ENCODE measurements around the gene REP15. TPM values are rescaled to one million over a fixed set of nuclear protein-coding genes. Genes with fewer than 3 reads are reported as not detected.

Gene REP15
- total and polyA plus RNA-seq, 4 donors = 0.58 to 2.1 (median 1.0) TPM

DNA sequence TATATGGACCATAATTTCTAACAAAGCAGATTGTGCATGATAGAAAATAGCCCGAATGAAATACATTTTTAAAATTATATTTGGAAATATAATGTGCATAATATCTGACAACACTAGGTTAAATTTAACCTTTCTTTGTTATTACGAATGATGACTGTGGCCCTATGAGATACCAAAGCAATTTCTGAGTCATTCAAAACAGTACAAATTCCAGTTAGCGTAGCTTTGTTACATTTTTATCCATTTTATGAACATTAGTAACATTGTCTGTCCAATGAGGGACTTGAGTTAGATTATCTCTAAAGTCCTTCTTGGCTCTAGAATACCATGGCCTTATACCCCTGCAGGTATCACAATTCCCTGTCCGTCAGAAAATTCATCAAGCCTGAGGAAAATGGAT lies 39.0 kb upstream of the REP15 start:
- H3K36me3 ChIP-seq (ENCODE audit: control insufficient read depth in 4 of 4, insufficient read depth in 3 of 4, low read depth in 1 of 4, low read length in 3 of 4) = peaks cover 2 to 35% (median 13%) of the 10 kb centered on the region in 4 donors

More for the DNA sequence above, 39.0 kb upstream of the REP15 start:
- H3K4me1 ChIP-seq (ENCODE audit: control insufficient read depth in 4 of 4, insufficient read depth in 4 of 4, low read length in 3 of 4) = peaks cover 0 to 6% (median 4%) of the 10 kb centered on the region in 4 donors
- DNase-seq (ENCODE audit: low spot score) = no peak
- H3K27me3 ChIP-seq (ENCODE audit: control insufficient read depth in 4 of 4, insufficient read depth in 4 of 4, low read length in 3 of 4) = no peaks in the 10 kb centered on the region
- no peak overlapping the region for H3K9ac ChIP-seq (ENCODE audit: low read depth in 1 of 2, low read length in 2 of 2)
- 95% methylated on average over 4 of the region's 4 CpGs for WGBS
- no peak overlapping the region for H3K4me3 ChIP-seq (ENCODE audit: low read depth in 1 of 3, low read length in 3 of 3)
- H3K9me3 ChIP-seq (ENCODE audit: control insufficient read depth in 4 of 4, low read length in 3 of 4) = no peaks in the 10 kb centered on the region
- no peak overlapping the region for H3K27ac ChIP-seq (ENCODE audit: low read depth in 1 of 2, low read length in 2 of 2)
- TF ChIP-seq, protein P1, sequence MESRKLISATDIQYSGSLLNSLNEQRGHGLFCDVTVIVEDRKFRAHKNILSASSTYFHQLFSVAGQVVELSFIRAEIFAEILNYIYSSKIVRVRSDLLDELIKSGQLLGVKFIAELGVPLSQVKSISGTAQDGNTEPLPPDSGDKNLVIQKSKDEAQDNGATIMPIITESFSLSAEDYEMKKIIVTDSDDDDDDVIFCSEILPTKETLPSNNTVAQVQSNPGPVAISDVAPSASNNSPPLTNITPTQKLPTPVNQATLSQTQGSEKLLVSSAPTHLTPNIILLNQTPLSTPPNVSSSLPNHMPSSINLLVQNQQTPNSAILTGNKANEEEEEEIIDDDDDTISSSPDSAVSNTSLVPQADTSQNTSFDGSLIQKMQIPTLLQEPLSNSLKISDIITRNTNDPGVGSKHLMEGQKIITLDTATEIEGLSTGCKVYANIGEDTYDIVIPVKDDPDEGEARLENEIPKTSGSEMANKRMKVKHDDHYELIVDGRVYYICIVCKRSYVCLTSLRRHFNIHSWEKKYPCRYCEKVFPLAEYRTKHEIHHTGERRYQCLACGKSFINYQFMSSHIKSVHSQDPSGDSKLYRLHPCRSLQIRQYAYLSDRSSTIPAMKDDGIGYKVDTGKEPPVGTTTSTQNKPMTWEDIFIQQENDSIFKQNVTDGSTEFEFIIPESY (IDR thresholded peaks at IDR 0.05) = no peak
- TF ChIP-seq MAX (IDR thresholded peaks at IDR 0.05) (no peak), HNF4A (conservative IDR thresholded peaks at IDR 0.05) (no peak), REST (IDR thresholded peaks at IDR 0.05) (no peak), FOXA1 (IDR thresholded peaks at IDR 0.05) (no peak), EGR1 (IDR thresholded peaks at IDR 0.05; ENCODE audit: low read depth in 2 of 2) (no peak), NR2F2 (IDR thresholded peaks at IDR 0.05) (no peak), RAD21 (IDR thresholded peaks at IDR 0.05) (no peak), SP1 (IDR thresholded peaks at IDR 0.05) (no peak), CTCF (IDR thresholded peaks at IDR 0.05; ENCODE audit: low read depth, low read length, missing input control) (no peak), TAF1 (conservative IDR thresholded peaks at IDR 0.05) (no peak), GABPA (IDR thresholded peaks at IDR 0.05 in 1 of 2, conservative IDR thresholded peaks at IDR 0.05 in 1 of 2) (no peak), HNF4G (IDR thresholded peaks at IDR 0.05) (no peak), RXRA (IDR thresholded peaks at IDR 0.05) (no peak)
- TF ChIP-seq, protein P2, sequence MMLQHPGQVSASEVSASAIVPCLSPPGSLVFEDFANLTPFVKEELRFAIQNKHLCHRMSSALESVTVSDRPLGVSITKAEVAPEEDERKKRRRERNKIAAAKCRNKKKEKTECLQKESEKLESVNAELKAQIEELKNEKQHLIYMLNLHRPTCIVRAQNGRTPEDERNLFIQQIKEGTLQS (IDR thresholded peaks at IDR 0.05) = no peak

All from liver (tissue), 9 donors.